NCI-H2196 (cell line): Measurements from ENCODE around the gene EML6.

Source experiments
- DNase-seq: peaks from one replicate; lab custom pipeline; 2025; ENCODE audit not compliant: unreplicated experiment; lab: John Stamatoyannopoulos, UW

The EML6 gene

GRCh38 chr2:54801352-54801751 is 77.9 kb downstream of the EML6 start:
- no peak for DNase-seq

- no peak for DNase-seq
Observed at GRCh38 chr2:54803783-54804751, 80.6 kb downstream of the EML6 start.

GRCh38 chr2:54805255-54805654 is 81.8 kb downstream of the EML6 start:
- DNase-seq, result no peak

- DNase-seq, result no peak
Observed at GRCh38 chr2:54806975-54807374, 83.5 kb downstream of the EML6 start.

- no peak for DNase-seq
Observed at GRCh38 chr2:54808661-54809060, 85.2 kb downstream of the EML6 start.

GRCh38 chr2:54809819-54810218 is 86.4 kb downstream of the EML6 start:
- DNase-seq, result no peak

GRCh38 chr2:54810246-54810645 is 86.8 kb downstream of the EML6 start:
- no peak for DNase-seq

GRCh38 chr2:54813584-54813983 is 90.1 kb downstream of the EML6 start:
- DNase-seq, result no peak

GRCh38 chr2:54814389-54815147 is 91.1 kb downstream of the EML6 start:
- DNase-seq, result no peak

- DNase-seq, result no peak
Observed at GRCh38 chr2:54815148-54815539, 91.7 kb downstream of the EML6 start.

- no peak for DNase-seq
Observed at GRCh38 chr2:54818226-54818625, 94.8 kb downstream of the EML6 start.

GRCh38 chr2:54820558-54820957 is 97.1 kb downstream of the EML6 start:
- DNase-seq, result no peak

- DNase-seq, result no peak
Observed at GRCh38 chr2:54824567-54824966, 101.1 kb downstream of the EML6 start.

- DNase-seq, result no peak
Observed at GRCh38 chr2:54830546-54830945, 107.1 kb downstream of the EML6 start.

- DNase-seq, result no peak
Observed at GRCh38 chr2:54831480-54831879, 108.0 kb downstream of the EML6 start.

- DNase-seq, result no peak
Observed at GRCh38 chr2:54834721-54835120, 111.3 kb downstream of the EML6 start.

GRCh38 chr2:54836477-54836876 is 113.0 kb downstream of the EML6 start:
- DNase-seq, result no peak

- peak; percentile 31 for DNase-seq
Observed at GRCh38 chr2:54838585-54839035, 115.1 kb downstream of the EML6 start.

GRCh38 chr2:54839461-54840255 is 116.2 kb downstream of the EML6 start:
- no peak for DNase-seq

- no peak for DNase-seq
Observed at GRCh38 chr2:54840559-54841468, 117.4 kb downstream of the EML6 start.
